Stimulated activated CD8-positive, alpha-beta memory T cell treated with anti-CD3 and anti-CD28 coated beads, Interleukin-7, amount 100 ng/mL, for 48 hours (primary cell): ENCODE results near the gene ATP11C.
"Not testable (repeated sequence)": the region's sequence is repeated elsewhere in the genome, so short reads cannot be mapped to it uniquely, and the experiment has no call there.

Experiments
- DNase-seq, 2 donors: peaks; one replicate each; pipeline ENCODE4 v3.0.0-alpha.2; 2020; ENCODE audit warnings: low read depth in 1 of 2; ENCODE audit errors: extremely low read depth in 1 of 2

The ATP11C gene

GRCh38 chrX:139736151-139736550 is 196.7 kb downstream of the ATP11C start:
- DNase-seq, result no peak

GRCh38 chrX:139734996-139735395 is 197.9 kb downstream of the ATP11C start:
- DNase-seq, result no peak

GRCh38 chrX:139725720-139726119 is 207.1 kb downstream of the ATP11C start:
- no peak for DNase-seq

- no peak for DNase-seq
Observed at GRCh38 chrX:139724626-139725025, 208.2 kb downstream of the ATP11C start.

- DNase-seq, result no peak
Observed at GRCh38 chrX:139720979-139721378, 211.9 kb downstream of the ATP11C start.

- DNase-seq, result no peak
Observed at GRCh38 chrX:139720136-139720535, 212.7 kb downstream of the ATP11C start.

GRCh38 chrX:139708067-139708466 is 224.8 kb downstream of the ATP11C start, which contains the start of gene MCF2:
Gene MCF2, minus strand, starts transcription at chrX:139708167. Its CDS starts 56,423 bp downstream, at chrX:139651744.
- DNase-seq, result no peak

GRCh38 chrX:139702658-139703057 is 230.2 kb downstream of the ATP11C start:
- DNase-seq, result no peak

- no peak for DNase-seq
Observed at GRCh38 chrX:139692908-139693307, 239.9 kb downstream of the ATP11C start.

GRCh38 chrX:139692506-139692849 is 240.4 kb downstream of the ATP11C start:
- DNase-seq, result no peak

- no peak for DNase-seq
Observed at GRCh38 chrX:139691843-139692505, 240.9 kb downstream of the ATP11C start.

- no peak for DNase-seq
Observed at GRCh38 chrX:139691493-139691842, 241.4 kb downstream of the ATP11C start.

GRCh38 chrX:139685175-139685574 is 247.7 kb downstream of the ATP11C start:
- DNase-seq, result not testable (repeated sequence)

- no peak for DNase-seq
Observed at GRCh38 chrX:139680356-139680755, 252.5 kb downstream of the ATP11C start.
